Measurements from ENCODE around the gene UNC5B.

The UNC5B gene

DNA sequence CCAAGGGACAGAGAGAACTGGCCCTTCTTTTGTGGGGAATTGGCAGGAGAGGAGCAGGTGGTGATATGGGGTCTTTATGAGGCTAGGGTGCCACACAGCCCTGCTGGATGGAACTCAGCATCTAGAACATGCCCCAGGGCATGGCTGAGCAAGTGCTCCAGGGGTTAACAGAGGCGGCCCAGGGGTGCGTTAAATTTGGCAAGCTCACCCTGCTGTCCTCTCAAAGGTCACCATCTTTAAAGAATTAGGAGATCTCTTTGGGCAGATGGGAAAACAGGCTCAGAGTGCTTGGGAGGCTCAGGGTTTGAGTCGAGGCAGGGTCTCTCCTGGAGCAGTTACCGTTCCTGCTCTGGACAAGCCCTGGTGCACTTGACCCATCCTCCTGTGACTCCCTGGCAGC is 21.4 kb upstream of the UNC5B start:
- 94 to 95% methylated on average over 4 of the region's 4 CpGs for WGBS, 2 experiments (ENCODE audit: insufficient coverage in 2 of 2)
- Histone ChIP-seq H3K4me1 (ENCODE audit: control insufficient read depth, insufficient read depth, low read length, poor library complexity, severe bottlenecking) (no peaks in the 10 kb centered on the region), H3K4me3 (ENCODE audit: extremely low read depth, insufficient read depth, low read length, poor library complexity, severe bottlenecking) (no peak overlapping the region), H3K9me3 (ENCODE audit: control insufficient read depth, low read length) (no peaks in the 10 kb centered on the region), H3K27ac (ENCODE audit: low read depth, low read length, severe bottlenecking) (no peak overlapping the region), H3K36me3 (ENCODE audit: control insufficient read depth, insufficient read depth, low read length) (no peaks in the 10 kb centered on the region)

DNA sequence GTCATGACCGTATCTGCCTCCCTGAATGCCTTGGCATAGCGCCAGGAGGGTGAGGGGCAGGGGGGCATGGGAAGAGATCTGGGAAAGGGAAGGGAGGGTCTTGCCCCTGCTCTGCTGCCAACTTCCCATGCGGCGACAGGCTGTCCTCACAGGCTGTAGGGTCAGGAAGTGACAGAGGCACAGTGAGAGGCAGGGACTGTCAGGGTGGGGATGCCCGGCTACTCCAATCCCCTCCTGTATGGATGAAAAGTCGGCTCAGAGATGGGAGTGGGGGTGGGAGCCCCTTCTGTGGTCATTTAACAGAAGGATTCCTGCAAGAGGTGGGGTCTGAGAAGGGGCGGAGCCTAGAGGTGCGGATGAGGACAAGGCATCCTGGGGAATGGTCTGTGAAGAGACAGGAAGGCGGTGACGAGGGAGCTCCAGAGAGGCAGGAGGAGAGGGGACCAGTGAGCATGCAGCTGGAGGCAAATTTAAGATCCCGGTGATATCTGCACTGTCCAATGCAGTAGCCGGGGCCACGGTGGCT is 20.8 kb upstream of the UNC5B start:
- H3K4me1 ChIP-seq (ENCODE audit: control insufficient read depth, insufficient read depth, low read length, poor library complexity, severe bottlenecking) = no peaks in the 10 kb centered on the region
- H3K27ac ChIP-seq (ENCODE audit: low read depth, low read length, severe bottlenecking) = no peak overlapping the region
- H3K9me3 ChIP-seq (ENCODE audit: control insufficient read depth, low read length) = no peaks in the 10 kb centered on the region
- 66 to 67% methylated on average over 8 to 12 of the region's 13 CpGs for WGBS, 2 experiments (ENCODE audit: insufficient coverage in 2 of 2)
- H3K4me3 ChIP-seq (ENCODE audit: extremely low read depth, insufficient read depth, low read length, poor library complexity, severe bottlenecking) = no peak overlapping the region
- H3K36me3 ChIP-seq (ENCODE audit: control insufficient read depth, insufficient read depth, low read length) = no peaks in the 10 kb centered on the region

DNA sequence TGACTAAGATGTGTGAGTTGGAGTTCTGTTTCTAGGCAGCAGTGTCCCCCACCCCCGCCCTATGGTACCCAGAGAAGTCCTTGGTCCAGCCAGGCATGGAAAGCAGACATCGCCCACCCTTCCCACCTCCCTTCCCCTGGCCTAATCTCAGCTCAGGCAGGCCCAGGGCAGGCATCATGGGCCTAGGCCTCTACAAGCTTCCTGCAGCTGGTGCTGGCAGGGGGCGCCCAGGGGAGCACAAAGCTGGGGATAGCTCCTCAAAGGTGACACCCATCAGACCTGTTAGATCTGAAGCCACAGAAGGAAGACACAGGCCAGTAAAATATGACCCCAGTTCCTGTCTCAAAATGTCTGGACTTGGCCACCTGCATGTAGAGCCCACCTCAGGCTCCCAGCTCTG is 18.9 kb upstream of the UNC5B start:
- Histone ChIP-seq H3K9me3 (ENCODE audit: control insufficient read depth, low read length) (peaks cover 1% of the 10 kb centered on the region), H3K4me3 (ENCODE audit: extremely low read depth, insufficient read depth, low read length, poor library complexity, severe bottlenecking) (no peak overlapping the region), H3K36me3 (ENCODE audit: control insufficient read depth, insufficient read depth, low read length) (no peaks in the 10 kb centered on the region), H3K27ac (ENCODE audit: low read depth, low read length, severe bottlenecking) (no peak overlapping the region), H3K4me1 (ENCODE audit: control insufficient read depth, insufficient read depth, low read length, poor library complexity, severe bottlenecking) (no peaks in the 10 kb centered on the region)
- WGBS, 2 experiments (ENCODE audit: insufficient coverage in 2 of 2) = 74 to 100% methylated on average over 1 to 2 of the region's 3 CpGs

DNA sequence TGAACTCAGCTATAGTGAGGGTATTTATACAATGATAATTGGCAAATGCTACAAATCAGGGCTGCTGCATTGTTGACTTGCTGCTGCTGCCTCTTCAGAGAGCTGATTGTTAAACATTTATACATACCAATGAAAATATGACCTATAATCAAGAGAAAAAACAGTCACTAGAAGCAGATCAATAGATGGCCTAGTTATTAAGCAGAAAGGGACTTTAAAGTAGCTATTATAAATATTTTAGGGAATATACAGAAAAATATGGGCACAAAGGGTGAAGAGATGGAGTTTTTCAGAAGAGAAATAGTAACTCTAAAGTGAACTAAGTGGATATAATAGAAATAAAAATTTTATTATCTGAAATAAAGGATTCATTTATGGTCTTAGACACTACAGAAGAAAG is 14.4 kb upstream of the UNC5B start:
- H3K4me3 ChIP-seq (ENCODE audit: extremely low read depth, insufficient read depth, low read length, poor library complexity, severe bottlenecking) = no peak overlapping the region

GRCh38 chr10:71201849-71202248 is 10.5 kb upstream of the UNC5B start:
- Histone ChIP-seq H3K4me3 (ENCODE audit: extremely low read depth, insufficient read depth, low read length, poor library complexity, severe bottlenecking) (no peak overlapping the region), H3K36me3 (ENCODE audit: control insufficient read depth, insufficient read depth, low read length) (no peaks in the 10 kb centered on the region), H3K9me3 (ENCODE audit: control insufficient read depth, low read length) (peaks cover 8% of the 10 kb centered on the region), H3K27ac (ENCODE audit: low read depth, low read length, severe bottlenecking) (peak overlapping the region; percentile 55), H3K4me1 (ENCODE audit: control insufficient read depth, insufficient read depth, low read length, poor library complexity, severe bottlenecking) (peaks cover 4% of the 10 kb centered on the region)
- no CpG with 5 or more reads among the region's 1 CpG for WGBS, 2 experiments (ENCODE audit: insufficient coverage in 2 of 2)

More for the DNA sequence above, 14.4 kb upstream of the UNC5B start:
- Histone ChIP-seq H3K27ac (ENCODE audit: low read depth, low read length, severe bottlenecking) (no peak overlapping the region), H3K36me3 (ENCODE audit: control insufficient read depth, insufficient read depth, low read length) (no peaks in the 10 kb centered on the region), H3K4me1 (ENCODE audit: control insufficient read depth, insufficient read depth, low read length, poor library complexity, severe bottlenecking) (peaks cover 4% of the 10 kb centered on the region), H3K9me3 (ENCODE audit: control insufficient read depth, low read length) (peaks cover 8% of the 10 kb centered on the region)

DNA sequence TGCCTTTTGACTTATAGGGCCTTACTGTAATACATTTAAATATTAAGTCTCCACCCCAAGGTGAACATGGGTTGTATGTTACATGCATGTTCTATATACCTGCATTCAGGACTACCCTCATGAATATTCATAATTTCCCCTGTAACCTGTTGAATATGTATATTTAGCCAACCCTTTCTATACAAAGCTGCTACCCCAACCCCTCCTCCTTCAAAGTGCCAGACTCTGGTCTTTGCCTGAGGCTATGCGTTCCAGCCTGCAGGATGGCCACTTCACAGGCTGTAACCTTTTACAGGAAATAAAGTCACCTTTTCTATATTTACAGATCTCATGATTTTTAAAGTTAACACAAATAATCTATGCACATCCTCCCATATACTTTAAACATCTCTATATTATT is 10.1 kb upstream of the UNC5B start:
- peaks cover 8% of the 10 kb centered on the region for H3K9me3 ChIP-seq (ENCODE audit: control insufficient read depth, low read length)
- peaks cover 4% of the 10 kb centered on the region for H3K4me1 ChIP-seq (ENCODE audit: control insufficient read depth, insufficient read depth, low read length, poor library complexity, severe bottlenecking)
- WGBS, 2 experiments (ENCODE audit: insufficient coverage in 2 of 2) = 78 to 88% methylated on average over 1 of the region's 1 CpG
- H3K27ac ChIP-seq (ENCODE audit: low read depth, low read length, severe bottlenecking) = peak overlapping the region; percentile 55
- no peaks in the 10 kb centered on the region for H3K36me3 ChIP-seq (ENCODE audit: control insufficient read depth, insufficient read depth, low read length)
- no peak overlapping the region for H3K4me3 ChIP-seq (ENCODE audit: extremely low read depth, insufficient read depth, low read length, poor library complexity, severe bottlenecking)

DNA sequence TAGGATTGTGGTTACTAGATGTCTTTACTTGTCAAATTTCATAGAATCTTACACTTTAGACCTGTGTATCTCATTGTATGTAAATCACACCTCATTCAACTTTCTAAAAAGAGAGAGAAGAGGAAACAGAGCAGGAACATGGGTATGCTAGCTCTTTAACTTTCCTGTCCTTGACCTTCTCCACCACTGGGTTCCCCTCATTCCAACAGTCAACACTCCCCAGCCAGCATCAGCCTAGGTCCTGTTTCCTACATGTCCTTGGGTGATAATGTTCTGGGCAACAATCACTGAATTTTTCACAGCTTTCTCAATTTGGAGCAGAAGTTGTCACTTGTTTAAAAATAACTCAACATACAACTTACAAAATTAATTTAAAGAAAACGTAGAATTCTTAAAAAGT is 9.2 kb upstream of the UNC5B start:
- no peak overlapping the region for H3K4me3 ChIP-seq (ENCODE audit: extremely low read depth, insufficient read depth, low read length, poor library complexity, severe bottlenecking)
- no peaks in the 10 kb centered on the region for H3K36me3 ChIP-seq (ENCODE audit: control insufficient read depth, insufficient read depth, low read length)
- no peak overlapping the region for H3K27ac ChIP-seq (ENCODE audit: low read depth, low read length, severe bottlenecking)
- WGBS, 2 experiments (ENCODE audit: insufficient coverage in 2 of 2) = 100% methylated on average over 1 of the region's 1 CpG
- peaks cover 8% of the 10 kb centered on the region for H3K9me3 ChIP-seq (ENCODE audit: control insufficient read depth, low read length)
- H3K4me1 ChIP-seq (ENCODE audit: control insufficient read depth, insufficient read depth, low read length, poor library complexity, severe bottlenecking) = peaks cover 4% of the 10 kb centered on the region

GRCh38 chr10:71203716-71204115 is 8.7 kb upstream of the UNC5B start:
- WGBS, 2 experiments (ENCODE audit: insufficient coverage in 2 of 2) = 95 to 98% methylated on average over 5 of the region's 5 CpGs
- Histone ChIP-seq H3K9me3 (ENCODE audit: control insufficient read depth, low read length) (peaks cover 4% of the 10 kb centered on the region), H3K36me3 (ENCODE audit: control insufficient read depth, insufficient read depth, low read length) (no peaks in the 10 kb centered on the region), H3K4me1 (ENCODE audit: control insufficient read depth, insufficient read depth, low read length, poor library complexity, severe bottlenecking) (peaks cover 4% of the 10 kb centered on the region), H3K27ac (ENCODE audit: low read depth, low read length, severe bottlenecking) (no peak overlapping the region), H3K4me3 (ENCODE audit: extremely low read depth, insufficient read depth, low read length, poor library complexity, severe bottlenecking) (no peak overlapping the region)

DNA sequence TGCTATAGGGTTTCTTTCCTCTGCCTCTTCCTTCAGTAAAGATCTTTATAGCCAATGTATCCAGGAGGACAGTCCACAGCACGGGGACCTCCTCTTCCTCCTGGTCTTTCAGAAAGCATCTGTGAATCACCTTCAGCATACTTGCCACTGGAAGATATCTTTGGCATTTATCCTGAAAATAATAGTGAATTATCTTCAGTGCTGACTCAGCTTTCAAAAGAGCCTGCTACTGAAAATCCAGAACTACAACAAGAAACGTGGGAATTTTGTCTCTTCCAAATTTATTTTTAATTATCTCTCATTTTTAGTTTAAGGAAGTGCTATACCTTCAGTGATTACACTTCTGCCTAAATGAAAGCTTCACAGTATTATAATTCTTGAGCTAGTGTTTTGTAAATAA is 7.6 kb upstream of the UNC5B start:
- peaks cover 4% of the 10 kb centered on the region for H3K4me1 ChIP-seq (ENCODE audit: control insufficient read depth, insufficient read depth, low read length, poor library complexity, severe bottlenecking)
- H3K27ac ChIP-seq (ENCODE audit: low read depth, low read length, severe bottlenecking) = no peak overlapping the region
- H3K36me3 ChIP-seq (ENCODE audit: control insufficient read depth, insufficient read depth, low read length) = no peaks in the 10 kb centered on the region
- H3K9me3 ChIP-seq (ENCODE audit: control insufficient read depth, low read length) = no peaks in the 10 kb centered on the region
- WGBS, 2 experiments (ENCODE audit: insufficient coverage in 2 of 2) = 83% methylated on average over 1 of the region's 2 CpGs; no CpG with 5 or more reads in 1 of the 2 experiments
- no peak overlapping the region for H3K4me3 ChIP-seq (ENCODE audit: extremely low read depth, insufficient read depth, low read length, poor library complexity, severe bottlenecking)

- Histone ChIP-seq H3K27ac (ENCODE audit: low read depth, low read length, severe bottlenecking) (no peak overlapping the region), H3K36me3 (ENCODE audit: control insufficient read depth, insufficient read depth, low read length) (no peaks in the 10 kb centered on the region), H3K9me3 (ENCODE audit: control insufficient read depth, low read length) (no peaks in the 10 kb centered on the region), H3K4me3 (ENCODE audit: extremely low read depth, insufficient read depth, low read length, poor library complexity, severe bottlenecking) (no peak overlapping the region), H3K4me1 (ENCODE audit: control insufficient read depth, insufficient read depth, low read length, poor library complexity, severe bottlenecking) (peaks cover 4% of the 10 kb centered on the region)
- 88 to 96% methylated on average over 1 to 3 of the region's 4 CpGs for WGBS, 2 experiments (ENCODE audit: insufficient coverage in 2 of 2)
Observed at GRCh38 chr10:71205468-71205867, 6.9 kb upstream of the UNC5B start.

- Histone ChIP-seq H3K4me3 (ENCODE audit: extremely low read depth, insufficient read depth, low read length, poor library complexity, severe bottlenecking) (no peak overlapping the region), H3K36me3 (ENCODE audit: control insufficient read depth, insufficient read depth, low read length) (no peaks in the 10 kb centered on the region), H3K4me1 (ENCODE audit: control insufficient read depth, insufficient read depth, low read length, poor library complexity, severe bottlenecking) (peaks cover 4% of the 10 kb centered on the region), H3K9me3 (ENCODE audit: control insufficient read depth, low read length) (no peaks in the 10 kb centered on the region), H3K27ac (ENCODE audit: low read depth, low read length, severe bottlenecking) (no peak overlapping the region)
- 83 to 100% methylated on average over 1 of the region's 1 CpG for WGBS, 2 experiments (ENCODE audit: insufficient coverage in 2 of 2)
Observed at GRCh38 chr10:71206911-71207310, 5.5 kb upstream of the UNC5B start.
